RCC 7860 (cell line): ENCODE measurements around the gene FHIP1A.
A peak's percentile ranks its signal among the peaks of the same experiment; 100 is the strongest.
"Not testable (repeated sequence)": the region's sequence is repeated elsewhere in the genome, so short reads cannot be mapped to it uniquely, and the experiment has no call there.

Experiments used
- DNase-seq: peaks from one replicate; pipeline ENCODE4 v3.0.0-alpha.2; 2015; ENCODE audit warnings: low spot score
- FAIRE-seq: peaks from 2 replicates; lab custom pipeline; 2012; peaks lifted over from hg19 to GRCh38; lab: Jason Lieb, UNC

The FHIP1A gene

DNA sequence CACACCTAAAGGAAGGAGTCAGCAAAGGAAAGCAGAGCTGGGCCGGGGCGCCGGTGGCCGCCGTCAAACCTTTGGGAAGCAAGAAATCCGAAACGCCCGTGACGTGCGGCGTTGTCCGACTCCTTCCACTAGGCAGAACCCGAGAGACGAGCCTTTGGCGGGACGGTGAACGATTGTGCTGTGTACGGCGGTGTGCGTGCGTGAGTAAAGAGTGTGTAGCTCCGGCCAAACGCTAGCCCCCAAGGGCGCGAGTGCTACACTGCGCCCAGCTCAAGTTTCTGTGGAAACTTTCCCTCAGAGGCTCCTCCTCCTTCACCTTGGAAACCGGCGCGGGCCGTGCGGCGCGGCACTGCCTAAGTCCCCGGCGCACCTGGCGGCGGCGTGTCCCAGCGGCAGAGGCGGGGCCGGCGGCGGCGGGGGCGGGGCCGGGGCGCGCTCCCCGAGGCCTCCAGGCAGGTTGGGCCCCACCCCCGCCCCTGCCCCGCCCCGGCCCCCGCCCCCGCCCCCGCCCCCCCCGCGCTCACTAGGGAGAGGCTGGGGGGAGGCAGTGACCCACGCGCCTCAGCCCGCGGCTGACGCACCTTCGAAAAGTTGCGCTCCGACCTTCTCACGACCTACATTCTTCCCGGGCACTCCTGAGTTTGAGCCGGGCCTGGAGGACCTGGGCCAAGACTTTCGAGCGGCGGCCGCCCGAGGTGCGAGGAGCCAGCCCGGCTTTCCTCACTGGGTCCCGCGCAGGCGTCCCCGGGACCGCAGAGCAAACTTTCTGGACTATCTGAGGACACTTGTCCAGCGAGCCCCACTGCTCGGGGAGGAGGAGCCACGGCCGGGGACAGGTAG, at the start of gene FHIP1A:
TSS of gene FHIP1A (plus strand) at position 547 of the 840 bp plus-strand sequence. CDS start 157,084 bp downstream, outside the sequence.
- FAIRE-seq, result no peak
- peak; percentile 79 for DNase-seq

DNA sequence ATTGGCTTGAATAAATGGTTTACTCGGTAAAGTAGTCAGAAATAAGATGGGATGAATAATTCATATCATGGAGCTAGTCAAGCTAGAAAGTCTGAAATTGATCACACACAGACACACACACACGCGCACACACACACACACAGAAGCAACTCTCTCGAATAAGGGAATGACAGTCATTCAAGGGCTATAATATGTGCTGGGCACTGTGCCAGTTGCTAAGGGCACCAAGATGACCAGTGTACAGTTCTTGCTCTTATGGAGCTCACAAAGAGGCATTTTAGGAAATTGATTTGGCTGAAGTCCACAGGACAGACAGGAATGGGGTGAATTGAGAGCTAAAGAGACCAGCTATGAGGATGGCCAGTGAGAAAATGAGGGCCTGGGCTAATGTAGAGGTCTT, 49.4 kb upstream of the FHIP1A start:
- FAIRE-seq (no peak), DNase-seq (no peak)

DNA sequence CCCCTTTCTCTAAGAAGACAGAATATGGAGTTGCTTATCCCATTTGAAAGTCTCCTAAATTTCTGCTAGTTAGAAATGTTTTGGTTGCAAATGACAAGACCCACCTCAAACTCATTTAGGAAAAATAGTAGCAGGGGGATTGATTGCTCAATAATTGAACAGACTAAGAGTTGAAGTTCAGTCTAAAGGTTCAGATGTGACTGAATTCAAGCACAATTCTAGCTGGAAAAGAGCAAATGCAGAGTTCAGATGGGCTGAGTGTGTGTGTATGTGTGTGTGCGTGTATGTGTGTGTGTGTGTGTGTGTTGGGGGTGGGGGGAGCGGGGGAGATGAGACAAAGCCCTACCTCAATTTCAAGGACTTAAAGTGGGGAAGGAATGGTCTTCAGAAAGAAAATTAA, 47.9 kb upstream of the FHIP1A start:
- FAIRE-seq (no peak), DNase-seq (no peak)

DNA sequence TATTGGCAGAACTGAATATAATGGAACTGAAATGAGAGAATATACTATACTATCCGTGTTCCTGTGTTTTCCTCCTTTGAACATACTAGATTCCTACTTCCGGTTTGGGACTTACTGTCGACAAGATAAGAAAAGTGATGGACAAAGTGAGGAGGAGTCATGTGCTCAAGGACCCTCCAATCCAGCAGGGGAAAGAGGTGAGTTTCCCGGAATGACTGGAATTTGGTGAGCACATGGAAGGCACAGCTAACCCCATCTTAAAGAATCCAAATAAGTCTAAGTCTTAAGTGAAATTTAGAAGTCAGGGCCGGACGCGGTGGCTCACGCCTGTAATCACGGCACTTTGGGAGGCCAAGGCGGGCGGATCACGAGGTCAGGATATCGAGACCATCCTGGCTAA, 47.0 kb upstream of the FHIP1A start:
- FAIRE-seq, result no peak
- DNase-seq, result no peak

DNA sequence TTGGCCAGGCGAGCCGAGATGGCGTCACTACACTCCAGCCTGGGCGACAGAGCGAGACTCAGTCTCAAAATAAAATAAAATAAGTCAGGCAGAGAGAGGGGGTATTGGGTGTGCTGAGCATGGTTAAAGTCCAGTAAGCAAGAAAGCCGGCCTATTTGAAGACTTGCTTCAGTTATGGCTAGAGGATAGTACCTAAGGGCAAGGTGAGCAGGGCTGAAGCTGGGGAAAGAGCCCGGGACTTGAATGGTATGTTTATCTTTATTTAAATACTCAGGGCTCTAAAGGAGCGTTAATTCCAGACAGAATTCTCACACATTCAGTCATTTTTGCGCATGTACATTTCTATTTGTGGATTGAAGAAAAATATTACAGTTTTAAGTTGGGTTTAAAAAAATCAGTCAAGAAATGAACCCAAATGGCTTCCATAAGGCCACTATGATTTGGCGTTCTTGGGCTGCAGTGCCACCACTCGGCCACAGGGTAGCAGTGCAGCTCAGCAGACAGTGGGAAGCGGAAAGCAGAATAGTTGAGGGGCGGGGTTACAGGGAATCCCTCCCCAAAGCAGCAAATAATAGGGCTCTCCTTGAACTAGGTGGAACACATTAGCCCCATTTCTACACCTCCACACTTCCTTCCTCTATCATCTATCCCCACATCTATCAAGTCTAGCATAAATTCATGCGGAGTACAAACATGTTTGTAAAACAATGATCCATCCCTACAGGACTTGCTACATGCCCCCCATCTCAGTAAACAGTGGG, 46.4 kb upstream of the FHIP1A start:
- DNase-seq, result peak; percentile 48

DNA sequence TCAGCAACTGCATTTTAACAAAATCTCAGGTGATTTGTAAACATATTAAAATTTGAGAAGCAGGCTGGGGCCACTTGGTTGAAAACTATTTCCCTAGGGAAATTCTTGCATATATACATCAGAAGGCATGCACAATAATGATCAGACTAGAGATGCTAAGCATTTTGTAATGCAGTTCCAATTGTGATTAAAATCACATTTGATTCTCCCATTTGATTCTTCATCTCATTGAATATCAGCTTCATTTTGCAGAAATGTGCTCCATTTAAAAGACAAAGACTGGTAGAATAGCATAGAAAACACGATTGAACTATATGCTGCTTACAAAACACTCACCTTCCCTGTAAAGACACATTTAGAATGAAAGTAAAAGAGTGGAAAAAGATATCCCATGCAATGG, 32.4 kb upstream of the FHIP1A start:
- no peak for DNase-seq
- no peak for FAIRE-seq

More for the DNA sequence above, 46.4 kb upstream of the FHIP1A start:
- peak; percentile 31 for FAIRE-seq

DNA sequence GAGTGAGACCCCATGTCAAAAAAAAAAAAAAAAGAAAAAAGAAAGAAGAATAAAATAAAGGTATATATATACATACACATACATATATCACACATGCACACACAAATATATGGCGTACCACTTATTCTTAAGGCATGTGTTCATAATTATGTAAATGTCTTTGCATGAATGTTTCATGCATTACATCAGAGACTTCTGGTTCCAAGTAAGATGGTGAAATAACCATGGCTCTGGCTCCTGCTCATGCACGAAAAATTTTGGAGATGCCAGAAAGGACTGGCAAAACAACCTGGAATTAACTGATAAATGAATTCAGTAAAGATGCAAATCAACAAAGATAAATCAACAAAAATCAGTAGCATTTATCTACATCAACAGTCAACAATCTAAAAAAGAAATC, 19.7 kb upstream of the FHIP1A start:
- DNase-seq, result no peak
- FAIRE-seq, result no peak

DNA sequence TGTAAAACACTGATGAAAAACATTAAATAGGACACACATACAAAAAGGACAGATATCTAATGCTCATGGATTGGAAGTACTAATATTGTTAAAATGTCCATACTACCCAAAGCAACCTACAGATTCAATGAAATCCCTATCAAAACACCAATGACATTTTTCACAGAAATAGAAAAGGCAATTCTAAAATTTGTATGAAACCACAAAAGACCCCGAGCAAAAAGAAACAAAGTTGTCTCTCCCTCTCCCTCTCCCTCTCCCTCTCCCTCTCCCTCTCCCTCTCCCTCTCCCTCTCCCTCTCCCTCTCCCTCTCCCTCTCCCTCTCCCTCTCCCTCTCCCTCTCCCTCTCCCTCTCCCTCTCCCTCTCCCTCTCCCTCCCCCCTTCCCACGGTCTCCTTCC, 19.2 kb upstream of the FHIP1A start:
- not testable (repeated sequence) for FAIRE-seq, DNase-seq

DNA sequence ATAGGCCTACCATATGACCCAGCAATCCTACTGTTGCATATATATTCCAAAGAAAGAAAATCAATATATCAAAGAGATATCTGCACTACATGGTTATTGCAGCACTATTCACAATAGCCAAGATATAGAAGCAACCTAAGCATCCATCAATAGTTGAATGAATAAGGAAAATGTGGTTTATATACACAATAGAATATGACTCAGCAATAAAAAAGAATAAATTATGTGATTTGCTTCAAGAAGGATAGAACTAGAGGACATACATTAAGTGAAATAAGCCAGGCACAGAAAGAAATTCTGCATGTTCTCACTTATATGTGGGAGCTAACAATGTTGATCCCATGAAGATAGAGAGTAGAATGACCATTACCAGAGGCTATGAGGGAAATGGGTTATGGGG, 13.1 kb upstream of the FHIP1A start:
- FAIRE-seq, result no peak
- no peak for DNase-seq

DNA sequence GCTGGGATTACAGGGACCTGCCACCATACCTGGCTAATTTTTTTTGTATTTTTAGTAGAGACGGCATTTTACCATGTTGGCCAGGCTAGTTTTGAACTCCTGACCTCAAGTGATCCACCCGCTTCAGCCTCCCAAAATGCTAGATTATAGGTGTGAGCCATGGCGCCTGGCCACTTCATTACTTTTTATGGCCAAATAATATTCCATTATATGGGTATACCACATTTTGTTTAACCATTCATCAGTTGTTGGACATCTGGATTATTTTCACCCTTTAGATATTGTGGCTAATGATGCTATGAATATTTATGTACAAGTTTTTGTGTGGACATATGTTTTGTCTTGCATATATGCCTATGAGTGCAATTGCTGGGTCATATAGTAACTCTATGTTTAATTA, 8.6 kb upstream of the FHIP1A start:
- no peak for DNase-seq
- no peak for FAIRE-seq

DNA sequence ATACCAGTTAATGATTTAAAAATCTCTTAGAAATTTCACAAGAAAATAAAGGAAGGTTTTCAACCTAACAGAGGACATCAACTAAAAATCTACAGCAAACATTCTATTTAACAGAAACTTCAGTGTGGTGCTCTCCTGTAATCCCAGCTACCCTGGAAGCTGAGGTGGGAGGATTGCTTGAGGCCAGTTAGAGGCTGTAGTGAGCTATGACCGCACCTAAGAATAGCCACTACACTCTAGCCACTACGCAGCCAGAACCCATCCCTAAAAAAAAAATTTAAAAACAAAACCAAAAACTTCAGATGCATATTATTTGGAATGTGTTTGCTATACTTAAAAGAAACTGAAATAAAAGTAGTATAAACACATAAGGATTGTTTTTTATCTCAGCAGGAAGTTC, 7.2 kb upstream of the FHIP1A start:
- DNase-seq (no peak), FAIRE-seq (no peak)

DNA sequence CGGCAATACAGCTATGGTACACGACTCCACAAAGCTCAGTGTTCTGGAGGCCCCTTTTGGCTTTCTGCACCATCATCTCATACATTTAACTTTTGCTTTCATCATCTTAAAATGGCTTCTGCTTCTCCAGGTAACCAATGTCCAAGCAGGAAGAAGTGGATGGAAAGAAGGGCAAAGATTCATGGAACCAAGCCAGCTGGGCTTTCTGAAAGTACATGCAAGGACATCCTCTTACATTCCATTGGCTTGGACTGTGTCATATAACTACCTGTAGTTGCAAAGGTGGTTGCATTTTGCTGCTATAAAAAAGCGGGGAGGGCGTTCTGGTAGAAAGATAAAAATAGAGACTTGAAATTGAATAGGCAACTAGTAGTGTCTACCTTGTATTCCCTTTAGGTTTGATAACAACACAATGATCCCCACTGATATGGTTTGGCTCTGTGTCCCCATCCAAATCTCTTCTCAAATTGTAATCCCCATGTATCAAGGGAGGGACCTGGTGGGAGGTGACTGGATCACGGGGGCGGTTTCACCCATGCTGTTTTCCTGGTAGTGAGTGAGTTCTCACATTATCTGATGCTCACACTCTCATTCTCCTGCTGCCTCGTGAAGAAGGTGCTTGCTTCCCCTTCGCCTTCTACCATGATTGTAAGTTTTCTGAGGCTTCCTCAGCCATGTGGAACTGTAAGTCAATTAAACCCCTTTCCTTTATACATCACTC, 6.7 kb upstream of the FHIP1A start:
- DNase-seq (no peak), FAIRE-seq (no peak)

DNA sequence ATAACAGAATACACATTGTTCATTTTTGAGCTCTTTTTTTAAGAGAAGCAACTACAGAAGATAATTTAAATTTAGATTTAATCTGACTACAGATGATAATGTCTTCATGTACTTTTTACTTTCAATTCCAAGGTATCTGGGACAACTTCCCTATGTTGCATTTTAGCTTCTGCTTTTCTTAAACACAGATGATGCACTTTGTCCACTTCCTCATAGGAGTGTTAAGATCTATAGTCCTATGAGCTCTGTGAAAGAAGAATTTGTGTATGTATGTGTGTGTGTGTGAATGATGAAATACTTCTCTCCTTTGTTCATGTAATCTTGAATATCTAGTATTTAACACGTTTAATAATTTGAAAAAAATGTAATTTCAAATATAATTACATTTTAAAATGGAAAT, 5.3 kb upstream of the FHIP1A start:
- DNase-seq (no peak), FAIRE-seq (no peak)

DNA sequence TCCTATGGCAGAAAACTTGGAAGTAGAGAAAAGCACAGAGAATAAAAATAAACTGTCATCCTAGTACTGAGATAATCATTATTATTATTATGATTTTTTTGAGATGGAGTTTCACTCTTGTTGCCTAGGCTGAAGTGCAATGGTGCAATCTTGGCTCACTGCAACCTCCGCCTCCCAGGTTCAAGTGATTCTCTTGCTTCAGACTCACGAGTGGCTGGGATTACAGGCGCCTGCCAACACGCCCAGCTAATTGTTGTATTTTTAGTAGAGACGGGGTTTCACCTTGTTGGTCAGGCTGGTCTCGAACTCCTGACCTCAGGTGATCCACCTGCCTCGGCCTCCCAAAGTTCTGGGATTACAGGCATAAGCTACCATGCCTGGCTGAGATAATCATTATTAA, 4.2 kb upstream of the FHIP1A start:
- DNase-seq, FAIRE-seq: not testable (repeated sequence)

DNA sequence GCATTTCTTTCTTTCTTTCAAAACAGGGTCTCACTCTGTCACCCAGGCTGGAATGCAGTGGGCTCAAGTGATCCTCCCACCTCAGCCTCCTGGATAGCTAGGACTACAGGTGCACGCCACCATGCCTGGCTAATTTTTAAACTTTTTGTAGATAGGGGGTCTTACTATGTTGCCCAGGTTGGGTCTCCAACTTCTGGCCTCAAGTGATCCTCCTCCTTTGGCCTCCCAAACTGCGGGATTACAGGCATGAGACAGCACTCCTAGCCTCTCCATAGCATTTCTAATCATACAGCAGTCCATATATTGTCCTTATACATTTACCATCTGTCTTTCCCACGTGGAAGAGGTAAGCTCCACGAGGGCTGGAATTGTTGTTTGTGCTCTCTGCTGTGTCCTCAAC, 2.0 kb upstream of the FHIP1A start:
- DNase-seq (no peak), FAIRE-seq (no peak)

DNA sequence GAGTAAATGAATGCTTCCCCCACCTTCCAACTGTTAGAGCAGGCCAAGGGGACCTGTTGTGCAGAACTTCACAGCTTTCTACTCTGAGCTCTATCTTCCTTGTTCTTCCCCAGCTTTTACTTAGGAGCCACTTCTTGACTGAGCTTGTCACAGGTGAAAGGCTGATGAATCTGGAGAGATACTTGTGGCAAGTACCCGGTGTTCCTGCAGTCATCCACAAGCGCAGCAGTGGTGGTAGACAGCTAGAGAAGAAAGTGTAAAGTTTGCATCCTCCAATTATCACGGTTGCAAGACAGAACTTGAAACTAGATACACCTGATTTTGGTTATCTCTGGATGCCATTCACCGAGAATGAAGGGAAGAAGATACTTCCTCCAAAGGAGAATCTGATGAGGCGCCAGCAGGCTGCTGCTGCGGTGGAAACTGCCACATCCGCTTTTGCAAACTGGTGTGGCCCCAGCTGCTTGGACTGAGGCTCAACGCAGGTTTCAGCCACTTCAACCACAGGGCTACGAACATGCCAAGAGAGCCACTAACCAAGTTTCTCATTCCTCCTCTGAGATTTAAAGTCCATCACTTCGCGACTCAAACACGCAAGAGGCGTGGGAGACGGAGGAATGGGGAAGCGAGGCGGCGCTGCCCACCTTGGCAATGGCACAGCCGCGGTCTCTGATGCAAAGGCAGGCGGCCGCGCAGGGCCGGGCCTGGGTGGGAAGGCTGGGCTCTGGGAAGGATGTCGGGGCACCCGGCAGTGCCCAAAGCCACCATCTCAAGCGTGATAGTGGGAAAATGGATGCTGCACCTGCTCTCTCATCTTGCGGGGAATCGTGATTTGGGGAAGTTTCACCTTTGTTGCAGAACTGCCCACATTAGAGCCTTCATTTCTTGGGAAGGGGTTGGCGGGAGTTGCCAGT, 1.3 kb upstream of the FHIP1A start:
- FAIRE-seq (no peak), DNase-seq (no peak)

DNA sequence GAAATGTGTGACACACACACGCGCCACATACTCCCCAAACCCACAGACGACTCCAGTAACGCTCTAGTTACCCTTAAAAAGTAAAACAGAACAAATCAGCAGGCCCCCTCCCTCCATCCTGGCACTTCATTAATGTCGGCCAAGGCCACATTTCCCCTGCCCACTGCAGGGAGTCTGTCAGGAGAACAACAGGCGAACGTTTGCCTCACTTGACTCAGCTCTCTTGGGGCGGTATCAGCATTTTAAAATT, 671 bp upstream of the FHIP1A start:
- FAIRE-seq, result no peak
- no peak for DNase-seq

DNA sequence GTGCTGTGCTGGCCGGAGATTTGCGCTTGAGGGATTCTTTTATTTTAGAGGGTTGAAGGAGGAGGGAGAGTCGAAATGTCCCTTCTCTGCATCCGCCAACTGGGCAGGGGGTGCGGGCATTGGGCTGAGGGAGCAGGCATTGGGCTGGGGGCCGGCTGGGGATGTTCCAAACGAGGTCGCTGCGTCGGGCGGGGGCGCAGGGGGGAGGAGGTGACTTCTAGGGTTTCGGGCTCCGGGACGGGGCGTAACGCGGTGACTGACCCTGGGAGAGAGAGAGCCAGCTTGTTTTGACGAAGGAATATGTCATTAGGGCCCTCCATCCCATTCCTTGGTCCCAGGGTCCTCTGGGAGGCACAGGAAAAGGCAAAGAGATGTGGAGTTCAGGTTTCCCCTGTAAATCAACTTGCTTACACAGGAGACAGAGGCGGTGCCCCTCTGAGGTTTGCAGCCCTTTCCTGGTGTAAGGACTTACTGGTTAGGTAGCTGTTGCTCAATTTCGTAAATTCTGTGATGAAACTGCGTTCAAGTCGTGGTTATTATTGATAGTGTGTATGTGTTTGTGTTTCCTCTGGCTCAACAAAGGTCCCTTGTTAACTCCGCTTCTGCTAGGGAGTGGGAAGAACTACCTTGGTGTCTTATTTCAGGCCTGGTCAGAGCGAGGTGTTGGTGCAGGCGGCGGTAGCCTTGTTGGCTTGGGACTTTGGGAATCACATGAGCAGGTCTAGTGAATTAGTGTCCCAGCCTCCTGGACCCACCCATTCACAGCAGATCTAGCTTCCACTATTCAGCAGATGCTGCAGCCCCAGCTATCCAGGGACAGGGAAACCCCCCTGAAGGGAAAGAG, 716 bp downstream of the FHIP1A start:
- FAIRE-seq (no peak), DNase-seq (no peak)

DNA sequence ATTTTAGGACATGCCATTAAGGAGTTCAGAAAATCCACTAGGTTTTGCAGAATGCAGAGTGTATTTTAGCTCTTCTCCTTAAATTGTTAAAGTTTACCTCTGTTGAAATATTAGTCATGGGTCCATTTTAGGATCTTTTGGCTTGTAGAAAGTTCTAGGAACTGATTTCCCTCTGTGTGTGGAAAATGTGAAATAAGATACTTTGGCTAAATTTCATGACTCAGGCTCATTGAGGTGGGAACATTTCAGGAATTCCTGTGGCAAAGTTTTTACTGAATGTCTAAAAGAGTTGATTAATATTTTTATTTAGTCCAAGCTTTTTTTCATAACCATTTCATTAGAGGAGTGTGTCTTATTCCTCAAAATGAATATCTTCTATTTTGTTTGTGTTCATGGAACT, 7.0 kb downstream of the FHIP1A start:
- peak; percentile 96 for FAIRE-seq
- peak; percentile 54 for DNase-seq

DNA sequence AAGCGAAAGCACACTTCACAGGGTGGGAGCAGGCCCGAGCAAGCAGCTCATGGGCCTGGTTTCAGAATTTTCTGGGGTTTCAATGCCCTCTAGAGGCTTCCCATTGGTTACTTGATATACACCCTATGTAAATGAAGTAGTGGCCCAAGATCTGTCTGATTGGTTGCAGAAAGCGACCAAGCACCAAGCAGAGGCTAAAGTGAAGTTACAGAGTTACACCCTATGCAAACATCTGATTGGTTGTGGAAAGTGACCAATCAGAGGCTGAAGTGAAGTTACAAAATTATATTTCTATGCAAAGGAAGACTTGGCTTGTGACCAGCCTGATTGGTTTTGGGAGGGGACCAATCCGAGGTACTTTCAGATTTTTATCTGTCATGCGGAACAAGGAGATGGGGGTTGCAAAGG, 8.2 kb downstream of the FHIP1A start:
- no peak for DNase-seq
- no peak for FAIRE-seq
